IMR-90 (cell line): ENCODE measurements around the gene TJP3. TPM values are rescaled to one million over a fixed set of nuclear protein-coding genes. Genes with fewer than 3 reads are reported as not detected.
"Not testable (repeated sequence)": the region's sequence is repeated elsewhere in the genome, so short reads cannot be mapped to it uniquely, and the experiment has no call there.

Source experiments
- ATAC-seq: fragments of 200-7000 bp; cut with Tn5 transposase; 2 replicates; pipeline ENCODE4 v1.9.1; 2020; ENCODE audit warnings: low read depth, mild to moderate bottlenecking, moderate library complexity
- BruUV-seq: library from RNA; stranded (reverse); fragments of 400-500 nt; replicated peaks from 2 replicates; lab custom pipeline; 2021; lab: Mats Ljungman, UMichigan
- CTCF ChIA-PET: fragments of 300-600 bp; formaldehyde crosslinking; extraction: SDS; loops from one replicate; lab custom pipeline; 2021; ENCODE audit warnings: antibody characterized with exemption; lab: Yijun Ruan, JAX
- POLR2A ChIA-PET: fragments of 300-600 bp; sonication (Branson Sonifier 250); formaldehyde crosslinking; loops from one replicate; lab custom pipeline; 2022; ENCODE audit warnings: antibody characterized with exemption; ENCODE audit not compliant: unreplicated experiment; lab: Charles Lee
- DNase-seq: peaks from one replicate; pipeline ENCODE4 v3.0.0; 2013
- H2AFZ ChIP-seq: replicated peaks from 2 replicates; pipeline ENCODE3; 2013; ENCODE audit warnings: low read length, mild to moderate bottlenecking; ENCODE audit not compliant: poor library complexity
- H2AK5ac ChIP-seq: 2 replicates; pipeline ENCODE4 v1.6.1; 2013; ENCODE audit warnings: low read depth, low read length, inconsistent platforms
- H2AK9ac ChIP-seq: replicated peaks from 2 replicates; pipeline ENCODE3; 2013; ENCODE audit warnings: mild to moderate bottlenecking, low read depth, low read length, moderate library complexity; ENCODE audit not compliant: poor library complexity
- H2BK120ac ChIP-seq: 2 replicates; pipeline ENCODE4 v1.6.1; 2013; ENCODE audit warnings: low read depth, low read length, inconsistent platforms
- H2BK15ac ChIP-seq: 3 replicates; pipeline ENCODE4 v1.6.1; 2013; ENCODE audit warnings: low read depth, low read length, inconsistent platforms
- H2BK20ac ChIP-seq: 2 replicates; pipeline ENCODE4 v1.6.1; 2013; ENCODE audit warnings: low read depth, mild to moderate bottlenecking, inconsistent platforms, low read length, moderate library complexity
- H2BK5ac ChIP-seq: 2 replicates; pipeline ENCODE4 v1.6.1; 2013; ENCODE audit warnings: mild to moderate bottlenecking, low read depth, low read length, inconsistent platforms; ENCODE audit not compliant: poor library complexity, severe bottlenecking
- H3K14ac ChIP-seq: replicated peaks from 2 replicates; pipeline ENCODE4 v1.6.1; 2013; ENCODE audit warnings: low read depth, low read length, inconsistent platforms
- H3K18ac ChIP-seq: 2 replicates; pipeline ENCODE4 v1.6.1; 2013; ENCODE audit warnings: low read depth, low read length, control low read depth
- H3K23ac ChIP-seq: 2 replicates; pipeline ENCODE4 v1.6.1; 2013; ENCODE audit warnings: low read depth, low read length, inconsistent platforms
- H3K27ac ChIP-seq: 2 replicates; pipeline ENCODE4 v1.5.1; 2013; ENCODE audit warnings: mild to moderate bottlenecking, control low read depth, low read length; ENCODE audit not compliant: insufficient read depth
- H3K27me3 ChIP-seq: 2 replicates; pipeline ENCODE4 v1.6.1; 2013; ENCODE audit warnings: low read length; ENCODE audit not compliant: control insufficient read depth, insufficient read depth
- H3K36me3 ChIP-seq: 2 replicates; pipeline ENCODE4 v1.6.1; 2013; ENCODE audit warnings: low read length, mixed read lengths; ENCODE audit not compliant: control insufficient read depth, insufficient read depth
- H3K4ac ChIP-seq: 2 replicates; pipeline ENCODE4 v1.6.1; 2013; ENCODE audit warnings: low read depth, low read length, inconsistent platforms
- H3K4me1 ChIP-seq: 2 replicates; pipeline ENCODE4 v1.6.1; 2013; ENCODE audit warnings: low read length, mixed read lengths; ENCODE audit not compliant: control insufficient read depth, insufficient read depth
- H3K4me2 ChIP-seq: 2 replicates; pipeline ENCODE4 v1.6.1; 2013; ENCODE audit warnings: low read depth, mild to moderate bottlenecking, control low read depth, low read length, moderate library complexity
- H3K4me3 ChIP-seq: 2 replicates; pipeline ENCODE4 v1.5.1; 2013; ENCODE audit warnings: low read depth, mild to moderate bottlenecking, control low read depth, low read length, moderate library complexity; ENCODE audit not compliant: insufficient read depth
- H3K56ac ChIP-seq: 2 replicates; pipeline ENCODE4 v1.6.1; 2013; ENCODE audit warnings: low read length, inconsistent platforms; ENCODE audit not compliant: insufficient read depth; ENCODE audit errors: extremely low read depth
- H3K79me1 ChIP-seq, 2 experiments: 2 replicates each; pipeline ENCODE4 v1.6.1; 2013; ENCODE audit warnings: low read length in 2 of 2, inconsistent platforms in 1 of 2, low read depth in 1 of 2
- H3K9ac ChIP-seq: 2 replicates; pipeline ENCODE4 v1.6.1; 2013; ENCODE audit warnings: low read depth, low read length, control low read depth
- H3K9me1 ChIP-seq: 2 replicates; pipeline ENCODE4 v1.6.1; 2013; ENCODE audit warnings: low read length, inconsistent platforms; ENCODE audit not compliant: insufficient read depth
- H3K9me3 ChIP-seq: 2 replicates; pipeline ENCODE4 v1.6.1; 2013; ENCODE audit warnings: low read length; ENCODE audit not compliant: control insufficient read depth, insufficient read depth
- H4K20me1 ChIP-seq: 2 replicates; pipeline ENCODE4 v1.6.1; 2013; ENCODE audit warnings: low read length, inconsistent platforms; ENCODE audit not compliant: insufficient read depth
- H4K5ac ChIP-seq: 2 replicates; pipeline ENCODE4 v1.6.1; 2013; ENCODE audit warnings: mild to moderate bottlenecking, low read depth, low read length, control low read depth
- H4K8ac ChIP-seq, 2 experiments: 2 replicates each; pipeline ENCODE4 v1.6.1; 2013; ENCODE audit warnings: low read depth in 2 of 2, low read length in 2 of 2, control low read depth in 1 of 2, inconsistent platforms in 1 of 2
- H4K91ac ChIP-seq: 2 replicates; pipeline ENCODE4 v1.6.1; 2013; ENCODE audit warnings: low read depth, low read length, inconsistent platforms; ENCODE audit not compliant: insufficient read depth
- CTCF ChIP-seq: conservative IDR thresholded peaks from 2 replicates; pipeline ENCODE4 v1.5.1; 2012; ENCODE audit warnings: mild to moderate bottlenecking, low read depth, low read length, improper control_type of control experiment
- MAZ ChIP-seq: IDR thresholded peaks from 2 replicates; pipeline ENCODE4 v1.6.1; 2012; ENCODE audit warnings: low read depth, mild to moderate bottlenecking, low read length, improper control_type of control experiment, moderate library complexity, borderline replicate concordance
- RAD21 ChIP-seq: IDR thresholded peaks from 2 replicates; pipeline ENCODE4 v1.6.1; 2012; ENCODE audit warnings: low read length, improper control_type of control experiment
- RFX5 ChIP-seq: IDR thresholded peaks from 2 replicates; pipeline ENCODE4 v1.8.0; 2012; ENCODE audit warnings: low read depth, mild to moderate bottlenecking, low read length, moderate library complexity
- SMC3 ChIP-seq: fragments of 150-350 bp; IDR thresholded peaks from 2 replicates; pipeline ENCODE4 v1.6.1; 2016; ENCODE audit warnings: low read depth, mild to moderate bottlenecking, antibody characterized with exemption, low read length, moderate library complexity
- WGBS, 2 experiments: methylation state at CpG; one replicate each; pipeline versions ENCODE4 v1.1.5 to v1.1.7; 2013; ENCODE audit warnings: missing lambda C conversion rate in 2 of 2; ENCODE audit not compliant: insufficient read length in 1 of 2; ENCODE audit errors: extremely low coverage in 2 of 2; 5-methylcytosine and 5-hydroxymethylcytosine counted together
- dilution Hi-C: fragments of 300-500 bp; cut with HindIII; formaldehyde crosslinking; loops from one replicate; pipeline ENCODE4 v1.14.3; 2018; ENCODE audit warnings: low sequenced_read_pairs; ENCODE audit not compliant: unreplicated experiment
- in situ Hi-C: fragments of 300-500 bp; cut with MboI; formaldehyde crosslinking; loops from 3 replicates; pipeline ENCODE4 v1.14.3; 2019; ENCODE audit warnings: low sequenced_read_pairs, inconsistent platforms, mixed read lengths
- intact Hi-C: fragments of 100-400 bp; cut with micrococcal nuclease; formaldehyde crosslinking; loops from 2 replicates; pipeline ENCODE4 v1.10.0; 2022
- polyA plus RNA-seq, 3 experiments: library from polyadenylated mRNA; depleted of rRNA; stranded (reverse); fragments of >200 nt; gene quantifications; 2 replicates each; pipeline ENCODE4 v1.2.3, GENCODE V29; 2012; ENCODE audit warnings: low replicate concordance in 1 of 3
- total RNA-seq: library from RNA; depleted of rRNA; stranded (reverse); fragments of >200 nt; gene quantifications from 2 replicates; pipeline ENCODE4 v1.2.3, GENCODE V29; 2012

The TJP3 gene
- total and polyA plus RNA-seq, 2 of the 4 experiments (the other 2 are of a cell fraction): not detected

DNA sequence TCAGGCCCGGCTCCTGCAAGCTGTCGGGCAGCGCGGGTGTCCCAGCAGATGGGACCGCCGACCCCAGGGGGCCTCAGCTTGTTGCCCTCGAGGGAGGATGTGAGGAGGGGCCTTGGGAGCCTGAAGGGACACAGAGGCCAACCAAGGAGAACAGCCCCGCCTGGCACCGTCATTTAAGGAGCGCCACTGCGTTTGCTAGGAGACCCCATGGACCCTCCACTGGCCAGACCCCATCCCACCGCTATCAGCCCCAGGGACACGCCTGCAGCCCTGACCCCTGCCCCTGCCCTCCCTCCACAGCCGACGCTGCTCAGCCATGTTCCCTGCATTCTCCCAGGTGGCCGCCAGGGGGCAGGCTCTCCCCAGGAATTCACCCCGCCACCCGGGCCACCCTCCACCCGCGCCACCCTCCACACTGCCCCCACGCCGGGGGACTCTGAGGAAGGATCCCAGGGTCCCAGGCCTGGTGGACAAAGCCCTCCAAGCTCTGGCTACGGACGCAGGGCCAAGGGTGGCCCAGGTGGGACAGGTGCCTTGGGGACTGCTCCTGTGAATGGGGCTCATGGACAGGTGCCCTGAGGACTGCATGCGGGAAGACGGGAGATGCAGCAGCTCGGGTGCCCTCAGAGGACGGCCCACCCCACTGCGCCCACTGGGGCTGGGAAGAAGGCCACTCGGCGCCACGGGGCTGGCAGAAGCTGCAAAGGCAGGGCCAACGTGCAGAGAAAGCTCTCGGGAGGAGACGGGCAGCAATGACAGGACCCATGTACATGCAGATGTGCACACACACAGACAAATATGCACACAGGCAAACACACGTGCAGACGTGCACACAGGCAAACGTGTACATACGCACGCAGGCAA lies 42.3 kb upstream of the TJP3 start:
- Histone ChIP-seq H2AK5ac (no peak overlapping the region), H4K91ac (no peak overlapping the region; the same call in 1 of the 2 replicates), H2BK120ac (no peak overlapping the region), H3K79me1 (peaks cover 6 to 36% of the 10 kb centered on the region in 2 experiments), H3K27me3 (no peaks in the 10 kb centered on the region), H2AK9ac (peak overlapping the region; percentile 90), H3K4me1 (peaks cover 7% of the 10 kb centered on the region), H2BK20ac (no peak overlapping the region), H3K56ac (no peak overlapping the region), H3K9ac (no peak overlapping the region), H4K8ac (no peak overlapping the region), H3K9me1 (no peaks in the 10 kb centered on the region), H3K14ac (no peak overlapping the region), H2AFZ (peak overlapping the region; percentile 70), H3K4me2 (no peak overlapping the region), H4K20me1 (peaks cover 17% of the 10 kb centered on the region), H3K9me3 (no peaks in the 10 kb centered on the region), H3K4ac (no peak overlapping the region), H3K36me3 (peaks cover 29% of the 10 kb centered on the region), H3K27ac (no peak overlapping the region), H4K5ac (no peak overlapping the region), H2BK5ac (no peak overlapping the region), H3K18ac (no peak overlapping the region), H3K23ac (no peak overlapping the region), H2BK15ac (no peak overlapping the region), H3K4me3 (no peak overlapping the region)
- intact Hi-C loops: loop anchor here (1.0 to 10.0 kb wide), 4 partner anchors 34 to 539 kb away; partner anchors contain the start of gene PIP5K1C
- CTCF ChIA-PET: no interaction called here
- no peak for DNase-seq
- POLR2A ChIA-PET: no interaction called here
- BruUV-seq: no TSS peak
- WGBS, 2 experiments: 44% methylated on average over 17 of the region's 40 CpGs; no CpG with 5 or more reads in 1 of the 2 experiments
- in situ Hi-C loops: loop anchor here (5.0 kb wide), 1 partner anchor 36 kb away; the partner anchor contains the start of gene PIP5K1C
- dilution Hi-C loops: no loop called here
- TF ChIP-seq SMC3 (peak; percentile 86), RAD21 (peak; percentile 85), RFX5 (no peak), MAZ (peak; percentile 61; the same call in 1 of the 2 replicates), CTCF (peak; percentile 86)
- ATAC-seq: peak; percentile 84

DNA sequence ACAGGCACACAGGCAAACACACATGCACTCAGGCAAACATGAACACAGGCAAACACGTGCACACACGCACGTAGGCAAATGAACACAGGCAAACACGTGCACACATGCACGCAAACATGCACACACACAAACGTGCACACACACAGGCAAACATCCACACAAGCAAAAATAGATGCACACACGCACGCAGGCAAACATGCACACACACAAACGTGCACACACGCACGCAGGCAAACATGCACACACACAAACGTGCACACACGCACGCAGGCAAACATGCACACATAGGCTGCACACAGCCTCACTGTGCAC lies 41.7 kb upstream of the TJP3 start:
- CTCF ChIA-PET, H4K91ac ChIP-seq, H2AFZ ChIP-seq, H3K9ac ChIP-seq, H3K27me3 ChIP-seq, BruUV-seq, H3K27ac ChIP-seq, H3K4ac ChIP-seq, POLR2A ChIA-PET, H2BK20ac ChIP-seq, H3K9me3 ChIP-seq, H3K9me1 ChIP-seq, dilution Hi-C loops, H3K23ac ChIP-seq, H3K4me2 ChIP-seq, H3K14ac ChIP-seq, H2AK9ac ChIP-seq, H4K8ac ChIP-seq, H2BK15ac ChIP-seq, DNase-seq, H3K4me3 ChIP-seq, H2BK5ac ChIP-seq, H2AK5ac ChIP-seq, H4K5ac ChIP-seq, ATAC-seq, H3K56ac ChIP-seq, H3K18ac ChIP-seq, H2BK120ac ChIP-seq: not testable (repeated sequence)
- Histone ChIP-seq H3K79me1 (peaks cover 7 to 42% of the 10 kb centered on the region in 2 experiments), H3K36me3 (peaks cover 23% of the 10 kb centered on the region), H3K4me1 (peaks cover 13% of the 10 kb centered on the region), H4K20me1 (peaks cover 21% of the 10 kb centered on the region)
- in situ Hi-C loops (loop anchor here (5.0 kb wide), 1 partner anchor 36 kb away; the partner anchor contains the start of gene PIP5K1C), intact Hi-C loops (loop anchor here (1.0 to 10.0 kb wide), 4 partner anchors 34 to 538 kb away; partner anchors contain the start of gene PIP5K1C)
- WGBS, 2 experiments: 86% methylated on average over 10 of the region's 14 CpGs; no CpG with 5 or more reads in 1 of the 2 experiments
